Body of pancreas (tissue), 4 donors: Measurements from ENCODE around the gene OSBPL6. TPM values are rescaled to one million over a fixed set of nuclear protein-coding genes. Genes with fewer than 3 reads are reported as not detected.

Source experiments
- ATAC-seq: fragments of 150-250 bp; one replicate; pipeline ENCODE4 v1.9.1; 2016
- DNase-seq, 4 donors: peaks; one replicate each; pipeline ENCODE4 v3.0.0-alpha.2; 2019
- H3K27ac ChIP-seq, 4 donors: fragments of 200-600 bp; sonication (generic); 1 replicate in 3 of 4; 2 replicates in 1 of 4; pipeline versions ENCODE4 v1.5.1 to v1.6.1; 2016 to 2019; ENCODE audit warnings: mild to moderate bottlenecking in 1 of 4, mixed read lengths in 1 of 4, moderate library complexity in 1 of 4
- H3K27me3 ChIP-seq, 2 donors: fragments of 200-600 bp; sonication (generic); one replicate each; pipeline ENCODE4 v1.6.0; 2016; ENCODE audit warnings: mild to moderate bottlenecking in 1 of 2
- H3K36me3 ChIP-seq, 2 donors: fragments of 200-600 bp; sonication (generic); replicated peaks in 1 of 2; 2 replicates each; pipeline ENCODE4 v1.5.1; 2016; ENCODE audit warnings: low read depth in 2 of 2; ENCODE audit not compliant: insufficient read depth in 1 of 2
- H3K4me1 ChIP-seq: fragments of 200-600 bp; sonication (generic); one replicate; pipeline ENCODE4 v1.6.0; 2016
- H3K4me3 ChIP-seq, 2 donors: fragments of 200-600 bp; sonication (generic); 1 replicate in 1 of 2; 2 replicates in 1 of 2; pipeline ENCODE4 v1.5.1; 2016 to 2019
- H3K9me3 ChIP-seq, 3 donors: fragments of 200-600 bp; sonication (generic); 1 replicate in 2 of 3; 2 replicates in 1 of 3; pipeline ENCODE4 v1.5.1; 2016
- POLR2A ChIP-seq, 3 donors: fragments of 450-650 bp; IDR thresholded peaks; one replicate each; pipeline ENCODE4 v1.6.1; 2016; ENCODE audit warnings: antibody characterized with exemption in 3 of 3, mild to moderate bottlenecking in 2 of 3
- WGBS, 2 donors: methylation state at CpG; one replicate each; pipeline ENCODE4 v1.1.5; 2017; 5-methylcytosine and 5-hydroxymethylcytosine counted together
- intact Hi-C: fragments of 100-400 bp; cut with DNase I; formaldehyde crosslinking; loops from one replicate; pipeline ENCODE4 v1.15.1; 2023
- total RNA-seq, 2 donors: library from RNA; depleted of rRNA; stranded (reverse); fragments of >200 nt; gene quantifications; one replicate each; pipeline ENCODE4 v1.1.0, GENCODE V29; 2016
- TF ChIP-seq, protein P1 (sequence below), 7 experiments: fragments of 450-650 bp in 4 of 7; fragments of 200-600 bp in 3 of 7; sonication (generic) in 3 of 7; IDR thresholded peaks; one replicate each; pipeline ENCODE4 v1.5.1; 2016 to 2019; ENCODE audit warnings: antibody characterized with exemption in 7 of 7

Gene OSBPL6
- total RNA-seq, 2 donors from 2014 or later: 0.26 to 2.0 TPM

GRCh38 chr2:178331474-178332432 is 137.4 kb downstream of the OSBPL6 start:
- intact Hi-C loops: no loop called here
- Histone ChIP-seq H3K27ac (no peak overlapping the region), H3K27me3 (no peaks in the 10 kb centered on the region), H3K4me3 (no peak overlapping the region), H3K9me3 (no peaks in the 10 kb centered on the region), H3K4me1 (peaks cover 8% of the 10 kb centered on the region), H3K36me3 (no peaks in the 10 kb centered on the region)
- WGBS, 2 donors: 90 to 92% methylated on average over 9 of the region's 9 CpGs
- TF ChIP-seq, protein P1, sequence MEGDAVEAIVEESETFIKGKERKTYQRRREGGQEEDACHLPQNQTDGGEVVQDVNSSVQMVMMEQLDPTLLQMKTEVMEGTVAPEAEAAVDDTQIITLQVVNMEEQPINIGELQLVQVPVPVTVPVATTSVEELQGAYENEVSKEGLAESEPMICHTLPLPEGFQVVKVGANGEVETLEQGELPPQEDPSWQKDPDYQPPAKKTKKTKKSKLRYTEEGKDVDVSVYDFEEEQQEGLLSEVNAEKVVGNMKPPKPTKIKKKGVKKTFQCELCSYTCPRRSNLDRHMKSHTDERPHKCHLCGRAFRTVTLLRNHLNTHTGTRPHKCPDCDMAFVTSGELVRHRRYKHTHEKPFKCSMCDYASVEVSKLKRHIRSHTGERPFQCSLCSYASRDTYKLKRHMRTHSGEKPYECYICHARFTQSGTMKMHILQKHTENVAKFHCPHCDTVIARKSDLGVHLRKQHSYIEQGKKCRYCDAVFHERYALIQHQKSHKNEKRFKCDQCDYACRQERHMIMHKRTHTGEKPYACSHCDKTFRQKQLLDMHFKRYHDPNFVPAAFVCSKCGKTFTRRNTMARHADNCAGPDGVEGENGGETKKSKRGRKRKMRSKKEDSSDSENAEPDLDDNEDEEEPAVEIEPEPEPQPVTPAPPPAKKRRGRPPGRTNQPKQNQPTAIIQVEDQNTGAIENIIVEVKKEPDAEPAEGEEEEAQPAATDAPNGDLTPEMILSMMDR (IDR thresholded peaks at IDR 0.05): no peak
- TF ChIP-seq POLR2A (IDR thresholded peaks at IDR 0.05): no peak
- ATAC-seq (no peak), DNase-seq (no peak)

- H3K27ac ChIP-seq: no peak overlapping the region
- ATAC-seq: peak; percentile 24
- H3K9me3 ChIP-seq: no peaks in the 10 kb centered on the region
- TF ChIP-seq, protein P1 (IDR thresholded peaks at IDR 0.05): no peak
- TF ChIP-seq POLR2A (IDR thresholded peaks at IDR 0.05): no peak
- WGBS, 2 donors: 38 to 42% methylated on average over 3 of the region's 3 CpGs
- H3K36me3 ChIP-seq: no peaks in the 10 kb centered on the region
- H3K4me3 ChIP-seq: no peak overlapping the region
- H3K4me1 ChIP-seq: peaks cover 8% of the 10 kb centered on the region
- H3K27me3 ChIP-seq: no peaks in the 10 kb centered on the region
- intact Hi-C loops: no loop called here
- DNase-seq: no peak
These were observed 139.5 kb downstream of the OSBPL6 start for GRCh38 chr2:178333851-178334250.

DNA sequence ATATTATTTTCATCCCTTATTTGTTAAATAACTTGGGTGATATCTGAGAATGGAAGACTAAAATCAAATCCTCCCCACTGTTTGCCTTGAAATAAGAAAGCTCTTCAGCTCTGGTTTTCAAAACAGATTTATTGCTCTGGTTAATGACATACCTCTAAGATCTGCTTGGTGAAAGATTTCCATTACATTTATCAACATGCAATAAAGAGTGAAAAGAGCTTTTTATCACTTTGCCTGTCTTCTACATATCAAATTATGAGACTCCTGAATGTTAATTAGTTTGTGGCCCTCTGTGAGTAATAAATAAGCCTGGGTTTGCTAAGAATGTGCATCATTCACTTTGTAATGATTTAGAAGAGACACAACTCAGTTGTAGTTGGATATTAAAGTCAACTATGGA is 140.9 kb downstream of the OSBPL6 start:
- intact Hi-C loops: no loop called here
- TF ChIP-seq, protein P1 (IDR thresholded peaks at IDR 0.05): no peak
- no peak for TF ChIP-seq POLR2A (IDR thresholded peaks at IDR 0.05)

DNA sequence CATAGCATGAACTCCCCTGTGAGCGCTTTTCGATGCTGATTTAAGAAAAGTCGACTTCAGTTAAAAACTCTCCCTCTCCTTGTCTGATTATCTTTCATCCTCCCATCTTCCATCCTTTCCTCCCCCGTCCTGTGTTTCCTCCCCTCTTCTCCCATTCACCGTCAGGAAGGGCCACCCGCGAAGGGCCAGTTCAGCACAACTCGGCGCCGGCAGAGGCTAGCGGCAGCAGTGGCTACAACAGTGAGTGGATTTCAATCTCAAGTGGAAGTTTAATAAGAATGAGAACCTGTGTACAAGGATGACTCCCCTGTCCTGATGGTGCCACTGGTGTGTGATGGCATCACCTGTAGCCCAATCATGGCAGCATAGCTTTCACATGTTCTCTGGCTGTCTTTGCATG is 149.8 kb downstream of the OSBPL6 start:
- Histone ChIP-seq H3K9me3 (no peaks in the 10 kb centered on the region), H3K36me3 (no peaks in the 10 kb centered on the region), H3K4me3 (no peak overlapping the region), H3K4me1 (no peaks in the 10 kb centered on the region), H3K27ac (no peak overlapping the region), H3K27me3 (no peaks in the 10 kb centered on the region)
- no peak for DNase-seq
- TF ChIP-seq, protein P1 (IDR thresholded peaks at IDR 0.05): no peak
- no peak for TF ChIP-seq POLR2A (IDR thresholded peaks at IDR 0.05)
- 90 to 93% methylated on average over 11 of the region's 11 CpGs for WGBS, 2 donors
- ATAC-seq: no peak
- intact Hi-C loops: no loop called here

More for the DNA sequence above, 140.9 kb downstream of the OSBPL6 start:
- Histone ChIP-seq H3K4me1 (peaks cover 8% of the 10 kb centered on the region), H3K27ac (no peak overlapping the region), H3K27me3 (no peaks in the 10 kb centered on the region), H3K4me3 (no peak overlapping the region), H3K9me3 (no peaks in the 10 kb centered on the region), H3K36me3 (no peaks in the 10 kb centered on the region)
- ATAC-seq (no peak), DNase-seq (no peak)
